OCI-LY3 (cell line): ENCODE data around the gene CDH5.

ENCODE experiments used
- H2AFZ ChIP-seq: fragments of 200-600, 300-600 bp; shearing (Covaris generic); 2 replicates; pipeline ENCODE4 v1.6.0; 2014; ENCODE audit warnings: antibody characterized with exemption, low read depth, low read length
- H3K27ac ChIP-seq: fragments of 200-600, 300-600 bp; sonication (generic); 2 replicates; pipeline ENCODE4 v1.5.1; 2014; ENCODE audit warnings: mild to moderate bottlenecking, low read length, moderate library complexity, mixed read lengths
- H3K27me3 ChIP-seq: fragments of 200-600, 300-600 bp; sonication (generic); 2 replicates; pipeline ENCODE4 v1.6.1; 2014; ENCODE audit warnings: low read depth, low read length, mixed read lengths
- H3K36me3 ChIP-seq: fragments of 200-600, 300-600 bp; sonication (generic); replicated peaks from 2 replicates; pipeline ENCODE3; 2014; ENCODE audit warnings: low read depth, low read length, mixed read lengths
- H3K4me1 ChIP-seq: fragments of 300-600, 200-600 bp; sonication (generic); 2 replicates; pipeline ENCODE4 v1.6.1; 2014; ENCODE audit warnings: low read length, mixed read lengths
- H3K4me2 ChIP-seq: fragments of 200-600, 300-600 bp; sonication (generic); 2 replicates; pipeline ENCODE4 v1.6.1; 2014; ENCODE audit warnings: low read length, mixed read lengths
- H3K4me3 ChIP-seq: fragments of 300-600, 200-600 bp; sonication (generic); 2 replicates; pipeline ENCODE4 v1.5.1; 2014; ENCODE audit warnings: antibody characterized with exemption, mild to moderate bottlenecking, low read length, moderate library complexity
- H3K79me2 ChIP-seq: fragments of 300-600, 200-600 bp; shearing (Covaris generic); 2 replicates; pipeline ENCODE4 v1.6.1; 2014; ENCODE audit warnings: mild to moderate bottlenecking, low read length, mixed read lengths
- H3K9ac ChIP-seq: fragments of 300-600, 200-600 bp; shearing (Covaris generic); 2 replicates; pipeline ENCODE4 v1.6.0; 2014; ENCODE audit warnings: mild to moderate bottlenecking, low read length, moderate library complexity
- H3K9me3 ChIP-seq: fragments of 200-600, 300-600 bp; shearing (Covaris generic); 2 replicates; pipeline ENCODE4 v1.6.1; 2014; ENCODE audit warnings: low read length, mixed read lengths; ENCODE audit not compliant: insufficient read depth
- H4K20me1 ChIP-seq: fragments of 200-600, 300-600 bp; sonication (generic); 2 replicates; pipeline ENCODE4 v1.6.1; 2016; ENCODE audit warnings: low read length, mixed read lengths; ENCODE audit not compliant: insufficient read depth
- EZH2phosphoT487 ChIP-seq: fragments of 200-600 bp; shearing (Covaris generic); IDR thresholded peaks from 2 replicates; pipeline ENCODE4 v1.6.1; 2018; ENCODE audit warnings: antibody characterized with exemption, mixed run types, low read depth
- TF ChIP-seq, protein P1 (sequence below): fragments of 200-600, 300-600 bp; sonication (generic); IDR thresholded peaks from 2 replicates; pipeline ENCODE4 v1.5.1; 2014; ENCODE audit warnings: antibody characterized with exemption, low read length, low read depth

CDH5 gene

DNA sequence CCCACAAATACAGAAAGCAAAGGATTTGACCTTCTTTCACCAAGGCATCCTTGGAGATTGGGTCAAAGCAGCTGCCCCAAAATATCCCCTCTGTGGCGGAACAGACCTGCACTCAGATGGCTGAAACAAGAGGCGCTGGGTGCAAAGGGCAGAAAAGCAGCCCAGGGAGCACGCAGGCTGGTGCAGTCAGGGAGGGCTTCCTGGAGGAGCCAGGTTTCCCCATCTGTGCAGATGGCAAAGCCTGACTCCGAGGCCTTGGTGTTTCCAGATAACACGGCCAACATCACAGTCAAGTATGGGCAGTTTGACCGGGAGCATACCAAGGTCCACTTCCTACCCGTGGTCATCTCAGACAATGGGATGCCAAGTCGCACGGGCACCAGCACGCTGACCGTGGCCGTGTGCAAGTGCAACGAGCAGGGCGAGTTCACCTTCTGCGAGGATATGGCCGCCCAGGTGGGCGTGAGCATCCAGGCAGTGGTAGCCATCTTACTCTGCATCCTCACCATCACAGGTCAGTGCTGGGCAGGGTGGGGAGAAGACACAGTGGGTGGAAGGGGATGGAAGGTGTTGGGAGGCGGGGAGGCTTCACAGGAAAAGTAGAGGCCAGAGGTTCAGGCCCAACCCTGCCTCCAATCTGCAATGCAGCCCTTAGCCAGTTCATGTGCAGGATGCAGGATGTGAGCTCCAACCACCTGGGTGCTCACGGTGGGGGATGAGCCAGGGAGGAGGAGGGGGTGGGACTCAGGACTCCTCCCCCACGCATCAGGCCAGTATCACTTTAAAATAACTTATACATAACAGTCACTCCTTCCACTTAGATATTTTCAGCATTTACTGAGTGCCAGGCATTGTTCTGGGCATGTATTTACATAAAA is 34.3 kb downstream of the CDH5 start:
- TF ChIP-seq EZH2phosphoT487 = no peak
- TF ChIP-seq, protein P1, sequence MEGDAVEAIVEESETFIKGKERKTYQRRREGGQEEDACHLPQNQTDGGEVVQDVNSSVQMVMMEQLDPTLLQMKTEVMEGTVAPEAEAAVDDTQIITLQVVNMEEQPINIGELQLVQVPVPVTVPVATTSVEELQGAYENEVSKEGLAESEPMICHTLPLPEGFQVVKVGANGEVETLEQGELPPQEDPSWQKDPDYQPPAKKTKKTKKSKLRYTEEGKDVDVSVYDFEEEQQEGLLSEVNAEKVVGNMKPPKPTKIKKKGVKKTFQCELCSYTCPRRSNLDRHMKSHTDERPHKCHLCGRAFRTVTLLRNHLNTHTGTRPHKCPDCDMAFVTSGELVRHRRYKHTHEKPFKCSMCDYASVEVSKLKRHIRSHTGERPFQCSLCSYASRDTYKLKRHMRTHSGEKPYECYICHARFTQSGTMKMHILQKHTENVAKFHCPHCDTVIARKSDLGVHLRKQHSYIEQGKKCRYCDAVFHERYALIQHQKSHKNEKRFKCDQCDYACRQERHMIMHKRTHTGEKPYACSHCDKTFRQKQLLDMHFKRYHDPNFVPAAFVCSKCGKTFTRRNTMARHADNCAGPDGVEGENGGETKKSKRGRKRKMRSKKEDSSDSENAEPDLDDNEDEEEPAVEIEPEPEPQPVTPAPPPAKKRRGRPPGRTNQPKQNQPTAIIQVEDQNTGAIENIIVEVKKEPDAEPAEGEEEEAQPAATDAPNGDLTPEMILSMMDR = no peak
- H2AFZ ChIP-seq = no peak overlapping the region
- H3K4me1 ChIP-seq = no peaks in the 10 kb centered on the region
- H3K4me3 ChIP-seq = no peak overlapping the region
- H3K9ac ChIP-seq = no peak overlapping the region
- peaks cover 33% of the 10 kb centered on the region for H3K27me3 ChIP-seq
- H3K27ac ChIP-seq = no peak overlapping the region
- no peak overlapping the region for H3K4me2 ChIP-seq
- no peaks in the 10 kb centered on the region for H3K79me2 ChIP-seq
- H3K9me3 ChIP-seq = no peaks in the 10 kb centered on the region
- no peaks in the 10 kb centered on the region for H4K20me1 ChIP-seq
- no peaks in the 10 kb centered on the region for H3K36me3 ChIP-seq

DNA sequence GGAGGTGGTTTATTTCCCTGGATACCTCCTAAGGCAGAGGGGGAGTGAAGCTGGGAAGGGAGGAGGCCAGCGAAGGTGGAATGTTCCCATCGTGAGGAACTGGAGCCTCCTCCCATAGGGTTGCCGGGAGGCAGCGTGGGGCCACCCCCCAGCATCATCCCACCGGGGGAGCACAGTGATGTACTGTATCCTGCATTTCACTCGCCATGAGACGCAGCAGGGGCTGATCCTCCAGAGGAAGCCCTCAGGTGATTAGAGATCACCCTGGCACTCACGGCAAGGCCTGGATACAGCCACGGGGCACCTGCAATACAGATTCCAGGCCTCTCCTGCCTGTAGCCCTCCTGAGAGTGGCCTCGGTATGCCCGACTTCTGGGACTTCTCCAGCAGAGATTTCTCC is 35.1 kb downstream of the CDH5 start:
- peaks cover 33% of the 10 kb centered on the region for H3K27me3 ChIP-seq
- TF ChIP-seq, protein P1 = no peak
- no peak for TF ChIP-seq EZH2phosphoT487
- H2AFZ ChIP-seq = no peak overlapping the region
- H3K4me2 ChIP-seq = no peak overlapping the region
- H3K27ac ChIP-seq = no peak overlapping the region
- H3K4me1 ChIP-seq = no peaks in the 10 kb centered on the region; the same call in 1 of the 2 replicates
- H3K9me3 ChIP-seq = no peaks in the 10 kb centered on the region
- no peak overlapping the region for H3K9ac ChIP-seq
- H3K4me3 ChIP-seq = no peak overlapping the region
- no peaks in the 10 kb centered on the region for H3K79me2 ChIP-seq
- H4K20me1 ChIP-seq = no peaks in the 10 kb centered on the region
- no peaks in the 10 kb centered on the region for H3K36me3 ChIP-seq

DNA sequence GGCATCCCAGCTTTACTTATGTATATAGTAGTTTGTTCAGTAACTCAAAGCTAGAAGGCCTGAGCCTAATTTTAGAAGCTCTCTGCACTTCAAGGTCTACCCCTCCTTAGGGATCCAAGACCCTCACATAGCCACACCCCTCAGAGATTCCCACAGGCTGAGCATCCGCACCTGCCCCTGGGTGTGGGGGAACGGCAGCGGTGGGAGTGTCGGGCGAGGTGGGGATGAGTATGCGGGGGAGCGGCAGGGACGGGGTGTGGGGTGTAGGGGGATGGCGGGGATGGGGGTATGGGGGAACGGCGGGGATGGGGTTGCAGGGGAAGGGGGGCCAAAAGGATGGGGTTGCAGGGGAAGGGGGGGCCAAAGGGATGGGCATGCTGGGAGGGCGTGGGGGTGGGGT is 35.7 kb downstream of the CDH5 start:
- H4K20me1 ChIP-seq = no peaks in the 10 kb centered on the region
- no peak overlapping the region for H3K4me2 ChIP-seq
- H3K79me2 ChIP-seq = no peaks in the 10 kb centered on the region
- H3K9ac ChIP-seq = no peak overlapping the region
- H2AFZ ChIP-seq = no peak overlapping the region
- no peaks in the 10 kb centered on the region for H3K36me3 ChIP-seq
- H3K4me3 ChIP-seq = no peak overlapping the region
- TF ChIP-seq, protein P1 = no peak
- no peak for TF ChIP-seq EZH2phosphoT487
- no peaks in the 10 kb centered on the region for H3K9me3 ChIP-seq
- peaks cover 4% of the 10 kb centered on the region for H3K4me1 ChIP-seq
- H3K27ac ChIP-seq = no peak overlapping the region
- H3K27me3 ChIP-seq = peaks cover 35% of the 10 kb centered on the region

DNA sequence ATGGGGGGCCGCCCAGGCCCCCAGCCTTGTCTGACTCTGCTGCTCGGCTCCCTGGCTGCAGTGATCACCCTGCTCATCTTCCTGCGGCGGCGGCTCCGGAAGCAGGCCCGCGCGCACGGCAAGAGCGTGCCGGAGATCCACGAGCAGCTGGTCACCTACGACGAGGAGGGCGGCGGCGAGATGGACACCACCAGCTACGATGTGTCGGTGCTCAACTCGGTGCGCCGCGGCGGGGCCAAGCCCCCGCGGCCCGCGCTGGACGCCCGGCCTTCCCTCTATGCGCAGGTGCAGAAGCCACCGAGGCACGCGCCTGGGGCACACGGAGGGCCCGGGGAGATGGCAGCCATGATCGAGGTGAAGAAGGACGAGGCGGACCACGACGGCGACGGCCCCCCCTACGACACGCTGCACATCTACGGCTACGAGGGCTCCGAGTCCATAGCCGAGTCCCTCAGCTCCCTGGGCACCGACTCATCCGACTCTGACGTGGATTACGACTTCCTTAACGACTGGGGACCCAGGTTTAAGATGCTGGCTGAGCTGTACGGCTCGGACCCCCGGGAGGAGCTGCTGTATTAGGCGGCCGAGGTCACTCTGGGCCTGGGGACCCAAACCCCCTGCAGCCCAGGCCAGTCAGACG is 36.2 kb downstream of the CDH5 start:
- no peak overlapping the region for H3K9ac ChIP-seq
- H3K9me3 ChIP-seq = no peaks in the 10 kb centered on the region
- peaks cover 5% of the 10 kb centered on the region for H3K4me1 ChIP-seq
- H3K4me3 ChIP-seq = no peak overlapping the region
- TF ChIP-seq, protein P1 = no peak
- TF ChIP-seq EZH2phosphoT487 = no peak
- H3K4me2 ChIP-seq = no peak overlapping the region
- no peaks in the 10 kb centered on the region for H3K36me3 ChIP-seq
- H3K27me3 ChIP-seq = peaks cover 36% of the 10 kb centered on the region
- H2AFZ ChIP-seq = no peak overlapping the region
- no peak overlapping the region for H3K27ac ChIP-seq
- H3K79me2 ChIP-seq = no peaks in the 10 kb centered on the region
- no peaks in the 10 kb centered on the region for H4K20me1 ChIP-seq
